ENCODE measurements around the gene SURF2. TPM values are rescaled to one million over a fixed set of nuclear protein-coding genes. Genes with fewer than 3 reads are reported as not detected.
"Not testable (repeated sequence)": the region's sequence is repeated elsewhere in the genome, so short reads cannot be mapped to it uniquely, and the experiment has no call there.

The SURF2 gene
- 10 to 100 TPM; 18.1 to 31.5 (median 21.7) TPM for total RNA-seq

- Histone ChIP-seq H3K4me3 (peak within 1 kb of the TSS; percentile 75 to 96 (median 90)), H3K27me3 (no peaks in the 10 kb centered on the region)
- WGBS, 2 donors: 1 to 3% methylated on average over 24 to 28 of the region's 78 CpGs
Observed at GRCh38 chr9:133356391-133357091, at the start of gene SURF2, which contains the start of gene SURF1. TSS of gene SURF2 (plus strand) at chr9:133356550. CDS start at chr9:133356593, 43 bp downstream. TSS of gene SURF1 (minus strand) at chr9:133356487. CDS start at chr9:133356453, 34 bp downstream.

GRCh38 chr9:133307301-133307700, 49.0 kb upstream of the SURF2 start:
- no peak for DNase-seq

More at GRCh38 chr9:133356391-133357091, at the start of gene SURF2, which contains the start of gene SURF1:
- ATAC-seq (ENCODE audit: low FRiP score in 2 of 2): peak; percentile 88 to 96
- H3K27ac ChIP-seq: peak within 1 kb of the TSS; percentile 76 to 84 (median 82)
- DNase-seq: peak; percentile 94 to 98
- peak; percentile 81 to 84 for TF ChIP-seq POLR2AphosphoS5 (IDR thresholded peaks at IDR 0.05)
- no peak for TF ChIP-seq CTCF (IDR thresholded peaks at IDR 0.05)
- no peak for TF ChIP-seq EP300 (IDR thresholded peaks at IDR 0.05)
- peak in 2 of 4 donors; percentile 39 to 80 for TF ChIP-seq POLR2A (IDR thresholded peaks at IDR 0.05)
- H3K36me3 ChIP-seq: peaks cover 16 to 49% (median 34%) of the 10 kb centered on the region in 4 donors
- no peaks in the 10 kb centered on the region for H3K9me3 ChIP-seq
- peaks cover 24 to 43% (median 25%) of the 10 kb centered on the region in 4 donors for H3K4me1 ChIP-seq

GRCh38 chr9:133309608-133310007, 46.7 kb upstream of the SURF2 start:
- H3K27me3 ChIP-seq: no peaks in the 10 kb centered on the region
- no peak for DNase-seq
- no peak overlapping the region for H3K4me3 ChIP-seq
- no peaks in the 10 kb centered on the region for H3K36me3 ChIP-seq
- no peaks in the 10 kb centered on the region for H3K4me1 ChIP-seq
- no peaks in the 10 kb centered on the region for H3K9me3 ChIP-seq
- TF ChIP-seq CTCF (IDR thresholded peaks at IDR 0.05): no peak
- no peak for TF ChIP-seq EP300 (IDR thresholded peaks at IDR 0.05)
- TF ChIP-seq POLR2AphosphoS5 (IDR thresholded peaks at IDR 0.05): no peak
- TF ChIP-seq POLR2A (IDR thresholded peaks at IDR 0.05): no peak
- H3K27ac ChIP-seq: no peak overlapping the region
- no peak for ATAC-seq (ENCODE audit: low FRiP score in 2 of 2)
- WGBS, 2 donors: 84 to 85% methylated on average over 6 of the region's 6 CpGs

More at GRCh38 chr9:133307301-133307700, 49.0 kb upstream of the SURF2 start:
- WGBS, 2 donors: 74 to 81% methylated on average over 16 of the region's 16 CpGs
- ATAC-seq (ENCODE audit: low FRiP score in 2 of 2): no peak
- no peaks in the 10 kb centered on the region for H3K27me3 ChIP-seq
- TF ChIP-seq POLR2AphosphoS5 (IDR thresholded peaks at IDR 0.05) (no peak), EP300 (IDR thresholded peaks at IDR 0.05) (no peak), POLR2A (IDR thresholded peaks at IDR 0.05) (no peak)
- no peak overlapping the region for H3K27ac ChIP-seq
- no peak overlapping the region for H3K4me3 ChIP-seq
- no peaks in the 10 kb centered on the region for H3K4me1 ChIP-seq
- H3K36me3 ChIP-seq: no peaks in the 10 kb centered on the region
- no peaks in the 10 kb centered on the region for H3K9me3 ChIP-seq

- DNase-seq: no peak
- H3K4me3 ChIP-seq: no peak overlapping the region
- no peaks in the 10 kb centered on the region for H3K9me3 ChIP-seq
- no peak for ATAC-seq (ENCODE audit: low FRiP score in 2 of 2)
- H3K27me3 ChIP-seq: no peaks in the 10 kb centered on the region
- no peaks in the 10 kb centered on the region for H3K4me1 ChIP-seq
- 67 to 71% methylated on average over 2 of the region's 2 CpGs for WGBS, 2 donors
- TF ChIP-seq POLR2A (IDR thresholded peaks at IDR 0.05) (no peak), POLR2AphosphoS5 (IDR thresholded peaks at IDR 0.05) (no peak), CTCF (IDR thresholded peaks at IDR 0.05) (no peak), EP300 (IDR thresholded peaks at IDR 0.05) (no peak)
- no peak overlapping the region for H3K27ac ChIP-seq
- H3K36me3 ChIP-seq: no peaks in the 10 kb centered on the region
Observed at GRCh38 chr9:133315997-133316396, 40.4 kb upstream of the SURF2 start.

- H3K36me3 ChIP-seq, H3K27me3 ChIP-seq, H3K27ac ChIP-seq, H3K9me3 ChIP-seq, H3K4me1 ChIP-seq, H3K4me3 ChIP-seq: not testable (repeated sequence)
- peak in 1 of 2 donors; percentile 46 for ATAC-seq (ENCODE audit: low FRiP score in 2 of 2)
- peak in 1 of 2 donors; percentile 3 for DNase-seq
- WGBS, 2 donors: 75 to 100% methylated on average over 3 to 11 of the region's 13 CpGs
Observed at GRCh38 chr9:133317551-133317950, 38.8 kb upstream of the SURF2 start.

All from upper lobe of left lung (tissue), 6 donors.